Body of pancreas (tissue), 4 donors: ENCODE data around the gene FLVCR1.

Source experiments
- POLR2A ChIP-seq, 3 donors: fragments of 450-650 bp; IDR thresholded peaks; one replicate each; pipeline ENCODE4 v1.6.1; 2016; ENCODE audit warnings: antibody characterized with exemption in 3 of 3, mild to moderate bottlenecking in 2 of 3
- TF ChIP-seq, protein P1 (sequence below), 7 experiments: fragments of 450-650 bp in 4 of 7; fragments of 200-600 bp in 3 of 7; sonication (generic) in 3 of 7; IDR thresholded peaks; one replicate each; pipeline ENCODE4 v1.5.1; 2016 to 2019; ENCODE audit warnings: antibody characterized with exemption in 7 of 7

DNA sequence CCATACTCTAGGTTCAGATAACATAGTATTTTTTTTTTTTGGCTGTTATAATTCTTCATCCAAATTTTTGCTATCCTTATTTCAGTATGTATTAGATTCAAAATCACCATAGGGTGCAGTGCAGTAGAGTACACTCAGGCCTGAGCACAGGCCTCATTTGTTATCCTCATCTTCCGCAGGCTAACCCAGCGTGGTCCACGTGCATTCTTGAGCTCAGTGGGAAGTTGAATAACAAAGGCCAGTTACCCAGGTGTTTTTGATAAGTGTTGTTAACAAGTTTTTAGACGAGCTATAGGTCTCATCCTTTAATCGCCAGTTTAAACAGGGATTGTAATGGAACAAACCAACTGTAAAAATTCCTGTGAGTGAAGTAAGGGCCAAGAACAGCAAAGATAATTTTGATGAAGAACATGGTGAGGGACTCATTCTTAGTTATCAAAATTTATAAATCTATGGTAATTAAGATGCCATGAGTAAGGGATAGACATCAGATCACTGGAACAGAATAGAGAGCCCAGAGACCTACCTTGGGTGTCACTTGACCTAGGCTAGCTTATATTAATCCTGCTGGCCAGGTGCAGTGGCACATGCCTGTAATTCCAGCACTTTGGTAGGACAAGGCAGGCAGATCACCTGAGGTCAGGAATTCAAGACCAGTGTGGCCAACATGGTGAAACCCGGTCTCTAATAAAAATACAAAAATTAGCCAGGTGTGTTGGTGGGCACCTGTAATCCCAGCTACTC is 22.0 kb downstream of the FLVCR1 start:
- TF ChIP-seq, protein P1, sequence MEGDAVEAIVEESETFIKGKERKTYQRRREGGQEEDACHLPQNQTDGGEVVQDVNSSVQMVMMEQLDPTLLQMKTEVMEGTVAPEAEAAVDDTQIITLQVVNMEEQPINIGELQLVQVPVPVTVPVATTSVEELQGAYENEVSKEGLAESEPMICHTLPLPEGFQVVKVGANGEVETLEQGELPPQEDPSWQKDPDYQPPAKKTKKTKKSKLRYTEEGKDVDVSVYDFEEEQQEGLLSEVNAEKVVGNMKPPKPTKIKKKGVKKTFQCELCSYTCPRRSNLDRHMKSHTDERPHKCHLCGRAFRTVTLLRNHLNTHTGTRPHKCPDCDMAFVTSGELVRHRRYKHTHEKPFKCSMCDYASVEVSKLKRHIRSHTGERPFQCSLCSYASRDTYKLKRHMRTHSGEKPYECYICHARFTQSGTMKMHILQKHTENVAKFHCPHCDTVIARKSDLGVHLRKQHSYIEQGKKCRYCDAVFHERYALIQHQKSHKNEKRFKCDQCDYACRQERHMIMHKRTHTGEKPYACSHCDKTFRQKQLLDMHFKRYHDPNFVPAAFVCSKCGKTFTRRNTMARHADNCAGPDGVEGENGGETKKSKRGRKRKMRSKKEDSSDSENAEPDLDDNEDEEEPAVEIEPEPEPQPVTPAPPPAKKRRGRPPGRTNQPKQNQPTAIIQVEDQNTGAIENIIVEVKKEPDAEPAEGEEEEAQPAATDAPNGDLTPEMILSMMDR (IDR thresholded peaks at IDR 0.05) = no peak
- no peak for TF ChIP-seq POLR2A (IDR thresholded peaks at IDR 0.05)
